C4-2B (cell line): ENCODE measurements around the gene LDLRAD2.
A peak's percentile ranks its signal among the peaks of the same experiment; 100 is the strongest.
"Not testable (repeated sequence)": the region's sequence is repeated elsewhere in the genome, so short reads cannot be mapped to it uniquely, and the experiment has no call there.

Experiments used
- H3K27ac ChIP-seq: fragments of 450-650 bp; 2 replicates; pipeline ENCODE4 v1.5.1; 2017
- CTCF ChIP-seq: fragments of 450-650 bp; conservative IDR thresholded peaks from 2 replicates; pipeline ENCODE4 v1.5.1; 2017; ENCODE audit warnings: mild to moderate bottlenecking
- ZFX ChIP-seq: fragments of 450-650 bp; IDR thresholded peaks from 2 replicates; pipeline ENCODE4 v1.6.1; 2017

LDLRAD2 gene

GRCh38 chr1:21773585-21773984 lies 38.5 kb upstream of the LDLRAD2 start:
- no peak overlapping the region for H3K27ac ChIP-seq
- TF ChIP-seq CTCF (no peak), ZFX (no peak)

GRCh38 chr1:21774835-21775549 lies 37.1 kb upstream of the LDLRAD2 start:
- no peak overlapping the region for H3K27ac ChIP-seq
- no peak for TF ChIP-seq ZFX
- TF ChIP-seq CTCF = no peak

- TF ChIP-seq CTCF (no peak), ZFX (no peak)
- H3K27ac ChIP-seq = no peak overlapping the region
Observed at GRCh38 chr1:21775550-21775914, 36.5 kb upstream of the LDLRAD2 start.

- no peak overlapping the region for H3K27ac ChIP-seq
- TF ChIP-seq CTCF (no peak), ZFX (no peak)
Observed at GRCh38 chr1:21775985-21776562, 36.0 kb upstream of the LDLRAD2 start.

- H3K27ac ChIP-seq = not testable (repeated sequence)
Observed at GRCh38 chr1:21776925-21777324, 35.1 kb upstream of the LDLRAD2 start.

- no peak for TF ChIP-seq CTCF
- TF ChIP-seq ZFX = no peak
- no peak overlapping the region for H3K27ac ChIP-seq
Observed at GRCh38 chr1:21778405-21778727, 33.7 kb upstream of the LDLRAD2 start.

- TF ChIP-seq ZFX = no peak
Observed at GRCh38 chr1:21779613-21780521, 32.2 kb upstream of the LDLRAD2 start.

GRCh38 chr1:21781815-21782348 lies 30.2 kb upstream of the LDLRAD2 start:
- peak overlapping the region; percentile 88 for H3K27ac ChIP-seq
- no peak for TF ChIP-seq ZFX
- TF ChIP-seq CTCF = no peak

More at GRCh38 chr1:21779613-21780521, 32.2 kb upstream of the LDLRAD2 start:
- no peak overlapping the region for H3K27ac ChIP-seq
